HG03460 (cell line): ENCODE measurements around the gene PRR7.
"Not testable (repeated sequence)": the region's sequence is repeated elsewhere in the genome, so short reads cannot be mapped to it uniquely, and the experiment has no call there.

Experiments used
- ATAC-seq: cut with Tn5 transposase; IDR thresholded peaks from one replicate; pipeline ENCODE4 v1.9.1; 2021; ENCODE audit not compliant: unreplicated experiment

The PRR7 gene, protein sequence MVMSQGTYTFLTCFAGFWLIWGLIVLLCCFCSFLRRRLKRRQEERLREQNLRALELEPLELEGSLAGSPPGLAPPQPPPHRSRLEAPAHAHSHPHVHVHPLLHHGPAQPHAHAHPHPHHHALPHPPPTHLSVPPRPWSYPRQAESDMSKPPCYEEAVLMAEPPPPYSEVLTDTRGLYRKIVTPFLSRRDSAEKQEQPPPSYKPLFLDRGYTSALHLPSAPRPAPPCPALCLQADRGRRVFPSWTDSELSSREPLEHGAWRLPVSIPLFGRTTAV

DNA sequence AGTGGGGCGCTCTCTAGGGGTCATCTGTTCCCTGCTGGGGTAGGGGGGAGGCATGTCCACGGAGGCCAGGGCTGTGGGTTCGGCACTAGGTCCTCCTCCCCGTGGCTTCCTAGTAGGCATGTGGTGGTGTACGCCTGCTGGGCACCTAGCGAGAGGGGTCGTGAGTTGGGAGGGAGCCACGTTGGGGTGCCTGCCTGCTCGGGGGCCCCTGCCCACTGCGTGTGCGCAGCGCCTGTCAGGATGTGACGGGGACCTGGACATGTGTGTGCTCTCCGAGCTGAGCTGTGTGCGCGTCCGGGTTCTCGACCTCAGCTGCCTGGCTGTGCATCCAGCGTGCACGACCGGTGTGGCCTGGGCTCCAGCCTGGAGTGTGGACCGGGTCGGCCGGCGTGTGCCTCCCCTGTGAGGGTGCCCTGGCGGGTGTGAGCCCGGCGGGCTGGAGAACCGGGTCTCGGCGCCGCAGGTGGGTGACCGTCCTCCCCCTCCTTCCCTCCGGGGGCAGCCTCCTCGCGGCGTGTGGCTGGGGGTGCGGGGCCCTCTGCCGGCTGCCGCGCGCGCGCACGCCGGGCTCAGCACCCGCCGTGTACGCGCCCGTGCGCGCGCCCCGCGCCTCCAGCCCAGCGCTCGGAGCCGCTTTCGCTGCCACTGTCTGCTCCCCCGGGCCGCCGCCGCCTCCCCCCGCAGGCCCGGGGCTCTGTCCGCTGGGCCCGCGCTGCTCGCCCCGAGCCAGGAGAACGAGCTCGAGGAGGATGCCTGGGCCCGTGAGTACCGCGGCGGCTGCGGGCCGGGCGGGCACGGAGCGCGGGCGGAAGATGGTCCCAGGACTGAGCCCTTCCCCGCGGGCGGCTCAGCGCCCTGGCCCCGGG, at the start of gene PRR7:
Gene PRR7, plus strand, starts transcription at position 615 of the 866 bp plus-strand sequence. CDS start 8,254 bp downstream, outside the sequence.
- peak; percentile 48 for ATAC-seq

DNA sequence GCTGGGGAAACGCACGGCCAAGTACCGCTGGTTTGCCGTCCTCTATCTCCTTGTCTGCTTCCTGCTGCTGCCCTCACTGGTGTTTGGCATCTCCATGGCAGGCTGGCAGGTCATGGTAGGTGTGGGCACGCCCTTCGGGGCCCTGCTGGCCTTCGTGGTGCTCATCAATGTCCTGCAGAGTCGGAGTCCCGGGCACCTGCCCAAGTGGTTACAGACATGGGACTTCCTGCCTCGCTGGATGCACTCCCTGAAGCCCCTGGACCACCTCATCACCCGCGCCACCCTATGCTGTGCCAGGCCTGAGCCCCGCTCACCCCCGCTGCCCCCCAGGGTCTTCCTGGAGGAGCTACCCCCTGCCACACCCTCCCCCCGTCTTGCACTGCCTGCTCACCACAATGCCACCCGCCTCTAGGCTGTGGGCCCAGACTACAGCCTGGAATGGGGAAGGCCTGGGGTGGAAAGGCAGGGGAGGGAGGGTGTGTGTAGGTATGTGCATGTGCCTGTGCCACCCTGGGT, 48.7 kb upstream of the PRR7 start:
- no peak for ATAC-seq

DNA sequence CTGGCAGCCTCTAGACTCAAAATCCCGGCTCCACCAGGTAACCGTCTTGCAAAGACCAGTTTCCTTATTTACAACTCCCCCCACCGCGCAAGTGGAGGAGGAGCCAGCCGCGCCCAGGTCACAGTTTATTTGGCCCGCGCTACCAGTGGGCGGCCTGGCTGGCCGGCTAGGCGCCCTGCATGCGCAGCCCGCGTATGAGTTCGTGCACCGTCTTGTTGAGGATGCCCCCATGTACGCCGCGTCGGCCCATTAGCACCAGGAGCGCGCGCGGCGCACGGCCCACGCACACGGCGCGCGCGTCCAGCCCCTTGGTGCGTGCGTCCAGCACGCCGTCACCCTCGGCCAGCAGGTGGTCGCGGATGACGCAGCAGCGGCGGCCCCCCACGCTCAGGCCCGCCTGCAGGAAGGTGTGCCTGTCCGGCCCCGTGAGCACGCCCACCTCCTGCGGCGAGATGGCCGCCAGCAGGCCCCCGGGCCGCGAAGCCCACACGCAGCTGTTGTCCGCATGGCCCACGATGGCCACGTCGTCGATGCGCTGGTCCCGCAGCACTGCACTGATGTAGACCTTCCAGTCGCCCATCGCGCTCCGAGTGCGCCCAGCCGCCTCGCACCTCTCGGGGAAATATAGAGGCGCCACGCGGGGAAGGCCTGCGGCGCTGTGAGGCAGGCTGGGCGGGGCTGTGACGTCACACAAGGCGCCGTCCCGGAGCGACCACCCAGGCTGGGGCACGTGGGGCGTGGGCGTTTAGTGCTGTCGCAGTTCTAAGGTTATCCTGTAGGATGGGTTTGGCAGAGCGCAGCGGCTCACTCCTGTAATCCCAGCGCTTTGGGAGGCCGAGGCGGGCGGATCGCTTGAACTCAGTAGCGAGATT, 46.4 kb upstream of the PRR7 start, which contains the start of gene PFN3:
Gene PFN3, minus strand, starts transcription at position 665 of the 872 bp plus-strand sequence. Its CDS starts 85 bp downstream, at position 580.
- ATAC-seq = no peak

DNA sequence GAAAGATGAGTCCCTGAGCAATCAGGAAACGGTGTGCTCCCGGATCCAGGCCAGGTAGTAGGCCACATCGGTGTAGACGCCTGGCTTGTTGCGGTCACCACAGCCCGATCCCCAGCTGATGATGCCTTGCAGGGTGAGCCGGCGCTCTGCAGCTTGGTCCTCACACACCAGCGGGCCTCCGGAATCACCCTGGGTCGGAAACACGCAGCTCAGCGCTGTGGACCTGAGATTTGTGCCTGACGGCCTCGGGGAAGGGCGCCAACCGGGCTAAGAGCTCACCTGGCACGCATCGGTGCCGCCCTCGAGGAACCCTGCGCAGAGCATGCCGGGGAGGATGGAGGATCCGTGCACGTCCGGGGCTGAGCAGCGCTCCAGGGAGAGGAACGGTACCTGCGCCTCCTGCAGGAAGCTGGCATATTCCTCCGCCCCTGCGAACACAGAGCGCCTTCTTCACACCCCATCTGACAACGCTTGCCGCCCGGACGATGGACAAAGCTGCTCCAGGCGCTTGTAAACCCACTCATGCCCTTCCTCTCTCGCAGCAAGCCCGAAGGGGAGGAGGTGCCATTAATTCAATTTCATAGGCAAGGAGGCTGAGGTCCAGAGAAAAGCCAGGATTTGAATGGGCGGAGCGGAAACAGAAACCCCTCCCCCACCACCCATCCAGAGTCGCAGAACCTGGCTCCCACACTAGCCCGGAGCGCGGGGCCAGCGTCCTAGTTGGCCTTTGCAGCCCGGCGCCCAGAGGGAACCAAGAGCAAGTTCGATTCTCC, 44.2 kb upstream of the PRR7 start:
- no peak for ATAC-seq

DNA sequence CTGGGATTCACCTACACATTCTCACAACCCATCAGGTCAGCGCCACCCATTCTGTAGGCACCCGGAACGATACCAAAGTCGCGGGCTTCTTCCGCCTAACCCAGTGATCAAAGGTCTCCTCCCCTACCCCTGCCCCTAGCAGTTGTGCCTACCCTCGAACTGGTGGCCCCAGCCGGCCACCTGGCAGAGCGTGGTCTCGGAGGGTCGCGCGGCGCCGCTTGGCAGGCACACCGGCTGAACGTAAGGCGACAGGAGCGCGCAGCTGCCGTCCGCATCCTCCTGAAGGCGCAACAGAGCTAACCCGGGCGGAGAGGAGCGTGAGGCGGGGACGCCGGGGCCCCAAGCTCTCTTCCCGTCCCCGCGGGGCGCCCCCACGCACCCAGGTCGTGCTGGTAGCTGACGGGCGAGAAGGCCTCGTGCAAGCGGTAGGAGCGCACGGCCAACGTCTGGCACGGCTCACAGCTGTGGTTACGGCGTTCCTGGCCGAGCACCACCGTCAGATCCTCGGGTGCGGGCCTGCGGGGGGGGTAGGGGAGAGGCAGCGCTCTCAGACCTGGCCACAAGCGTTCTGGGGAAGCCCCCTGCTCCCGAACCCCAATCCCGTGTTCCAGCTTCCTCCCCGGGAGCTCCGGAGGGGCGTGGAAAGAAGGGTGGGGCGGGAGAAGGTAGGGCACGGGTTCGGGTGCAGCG, 43.4 kb upstream of the PRR7 start:
- peak; percentile 24 for ATAC-seq

DNA sequence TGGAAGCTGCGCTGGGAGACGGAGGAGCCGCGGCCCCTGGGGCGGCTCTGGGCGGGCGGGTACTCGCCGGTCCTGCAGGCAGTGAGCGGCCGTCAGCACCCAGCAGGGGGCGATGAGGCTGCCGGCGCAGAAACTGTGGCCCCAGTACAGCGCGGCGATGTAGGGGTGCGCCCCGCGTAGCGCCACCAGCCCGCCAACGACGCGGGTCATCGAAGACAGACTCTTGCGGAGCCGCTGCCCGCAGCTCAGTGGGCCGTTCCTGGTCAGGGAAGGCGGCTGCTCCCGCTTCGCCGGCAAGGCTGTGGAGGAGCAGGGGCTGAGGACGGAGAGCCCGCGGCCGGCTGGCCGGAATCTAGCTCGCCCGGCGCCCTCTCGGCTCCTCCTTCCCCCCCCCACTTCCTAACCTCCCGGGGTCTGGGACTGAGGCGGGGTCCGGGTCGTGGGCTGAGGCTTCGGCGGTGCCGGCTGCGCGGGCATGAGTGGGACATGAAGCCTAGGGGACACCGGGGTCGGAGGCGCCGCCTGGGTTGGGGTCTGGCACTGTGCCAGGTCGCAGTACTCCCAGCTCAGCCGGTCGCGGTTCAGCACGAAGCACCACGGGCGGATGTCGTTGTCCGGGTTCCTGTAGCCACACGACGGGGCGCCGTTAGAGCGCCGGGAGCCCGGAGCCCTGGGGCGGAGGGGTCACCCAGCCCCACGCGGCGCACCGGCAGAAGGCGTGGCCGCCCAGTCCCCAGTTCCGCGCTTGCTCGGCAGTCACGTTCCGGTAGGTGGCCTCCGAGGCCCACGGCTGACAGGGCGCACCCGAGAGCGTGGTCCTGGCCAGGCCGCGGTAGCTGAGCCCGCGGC, 42.6 kb upstream of the PRR7 start:
- peak; percentile 72 for ATAC-seq

DNA sequence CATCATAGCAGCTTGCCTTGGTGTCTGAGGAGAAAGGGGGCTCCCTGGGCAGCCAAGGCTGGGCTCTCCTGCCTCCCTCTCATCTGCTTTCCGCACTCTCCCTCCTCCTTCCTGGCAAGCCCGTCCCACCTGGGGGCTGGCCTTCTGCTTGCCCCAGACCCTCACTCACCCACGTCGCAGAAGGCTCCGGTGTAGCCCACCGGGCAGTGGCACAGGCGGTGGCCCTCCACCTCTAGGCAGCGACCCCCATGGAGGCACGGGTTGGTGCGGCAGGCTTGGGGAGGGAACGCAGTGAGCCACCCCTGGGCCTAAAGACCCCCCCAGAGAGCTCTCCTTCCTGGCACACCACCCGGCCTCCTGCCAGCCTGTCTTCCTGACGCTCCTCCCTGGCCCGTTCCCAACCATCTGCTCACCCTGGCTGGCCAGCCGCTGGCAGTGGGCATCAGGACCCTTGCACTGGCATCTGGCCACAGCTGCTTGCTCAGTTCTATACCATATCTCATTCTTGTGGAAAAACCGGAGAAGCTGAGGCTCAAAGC, 41.9 kb upstream of the PRR7 start:
- ATAC-seq = no peak

DNA sequence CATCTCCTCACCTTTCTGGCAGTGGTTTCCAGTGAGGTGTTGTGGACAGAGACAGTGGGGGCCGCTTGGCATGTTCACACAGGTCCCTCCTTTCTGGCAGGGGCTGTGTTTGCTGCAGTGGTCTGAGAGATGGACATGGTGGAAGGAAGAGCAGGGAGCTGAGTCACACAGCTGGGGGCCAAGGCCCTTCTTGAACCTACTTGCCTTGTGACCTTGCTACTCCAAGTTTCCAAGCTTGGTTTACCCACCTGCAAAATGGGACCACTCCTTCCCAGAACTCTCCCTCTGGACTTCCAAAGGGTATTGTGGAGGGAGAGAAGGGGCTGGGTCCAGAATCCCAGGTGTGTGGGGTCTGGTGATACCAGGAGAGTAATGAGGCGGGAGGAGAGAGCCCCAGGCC, 41.3 kb upstream of the PRR7 start:
- no peak for ATAC-seq

DNA sequence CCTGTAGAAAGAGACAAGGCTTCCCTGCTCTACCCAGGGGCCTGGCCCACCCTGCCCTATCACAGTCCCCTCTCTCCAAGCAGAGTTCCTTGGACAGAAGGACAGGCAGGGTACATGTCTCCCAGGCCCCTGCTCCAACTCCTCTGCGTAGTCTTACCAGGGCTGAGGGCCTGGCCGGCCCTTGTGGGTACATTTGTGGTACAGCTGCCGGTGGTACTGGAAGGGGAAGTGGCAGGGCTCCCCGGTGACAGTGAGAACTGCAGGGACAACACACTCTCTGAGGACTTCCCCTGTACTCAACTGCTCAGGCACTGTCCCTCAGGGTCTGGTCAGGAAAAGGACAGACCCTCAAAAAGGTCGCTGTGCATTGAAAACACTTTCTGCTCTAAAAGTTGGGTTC, 40.8 kb upstream of the PRR7 start:
- ATAC-seq = no peak

DNA sequence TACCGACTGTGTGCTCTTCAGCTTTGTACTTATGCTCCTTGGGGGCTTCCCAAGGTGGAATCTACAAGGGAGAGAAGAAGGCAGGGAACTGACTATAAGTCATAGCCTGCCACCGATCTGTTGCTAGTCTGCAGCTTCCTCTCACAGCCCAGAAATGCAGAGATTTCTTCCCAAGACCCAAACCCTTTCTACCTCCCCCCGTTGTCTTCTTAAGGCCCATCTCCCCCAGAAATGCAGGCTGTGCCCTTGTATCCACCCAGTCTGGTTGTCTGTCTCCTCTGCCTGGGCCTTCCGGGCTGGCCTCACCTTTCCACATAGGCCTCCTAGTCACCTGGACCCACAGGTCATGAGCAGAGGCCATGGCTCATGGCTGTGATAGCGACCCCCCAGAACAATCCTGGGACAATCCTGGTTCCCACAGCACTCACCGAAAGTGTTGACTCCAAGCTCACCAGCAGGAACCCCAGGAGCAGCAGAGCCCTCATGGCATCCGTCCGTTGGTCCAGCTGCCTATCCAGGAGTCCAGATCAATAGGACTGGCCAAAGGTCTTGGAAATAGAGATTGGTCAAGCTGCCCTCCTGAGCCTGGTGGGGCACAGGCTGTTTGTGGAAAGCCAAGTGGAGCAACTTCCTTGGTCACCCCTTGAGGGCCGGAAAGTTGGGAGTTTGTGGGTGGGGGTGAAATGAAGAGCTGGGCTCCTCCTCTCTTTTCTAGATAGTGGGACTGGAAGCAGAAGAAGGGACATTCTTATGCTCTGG, 37.4 kb upstream of the PRR7 start, which contains the start of gene F12:
Gene F12, minus strand, starts transcription at position 522 of the 759 bp plus-strand sequence. Its CDS starts 37 bp downstream, at position 485.
- no peak for ATAC-seq

DNA sequence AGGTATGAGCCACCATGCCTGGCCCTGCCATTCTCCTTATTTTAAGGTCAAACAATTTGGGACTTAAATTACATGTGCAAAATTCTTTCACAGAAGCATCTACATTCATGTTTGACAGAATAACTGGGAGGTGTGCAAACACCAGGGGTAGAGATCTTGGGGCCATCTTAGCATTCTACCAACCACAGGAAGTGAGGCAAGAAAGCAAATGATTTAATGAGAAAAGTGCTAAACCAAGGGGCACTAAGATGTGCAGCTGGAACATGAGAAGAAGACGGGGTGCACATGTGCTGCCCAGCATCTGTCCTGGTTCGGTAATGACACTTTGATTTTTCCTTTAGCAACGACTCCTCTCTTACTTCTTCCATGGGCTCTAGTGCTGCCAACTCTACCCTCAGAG, 36.0 kb upstream of the PRR7 start:
- no peak for ATAC-seq

DNA sequence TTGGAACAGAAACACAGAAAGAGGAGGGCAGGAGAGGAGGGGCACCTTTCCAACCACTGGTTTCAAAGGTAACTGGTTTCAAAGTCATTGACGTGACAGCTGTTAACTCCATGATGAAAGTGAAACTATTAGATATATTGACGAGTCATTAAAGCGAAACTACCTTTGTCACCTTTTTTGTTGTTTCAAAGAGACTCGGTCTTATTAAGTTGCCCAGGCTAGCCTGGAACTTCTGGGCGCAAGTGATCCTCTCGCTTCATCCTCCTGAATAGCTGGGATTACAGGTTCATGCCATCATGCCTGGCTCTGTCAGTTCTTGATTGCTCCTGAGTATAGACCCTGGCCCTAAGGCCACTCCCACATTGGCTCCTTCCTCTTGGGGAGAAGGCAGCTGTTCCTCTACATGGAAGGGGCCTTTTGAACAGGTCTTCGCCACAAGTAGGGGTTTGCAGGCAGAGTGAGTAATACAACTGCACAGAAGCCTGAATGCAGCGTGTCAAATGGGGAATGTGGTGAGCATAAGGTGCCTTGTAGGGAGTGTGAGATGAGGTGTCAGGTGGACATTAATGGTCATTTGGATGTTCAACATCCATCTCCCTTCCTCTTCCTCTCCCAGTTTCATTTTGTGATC, 33.9 kb upstream of the PRR7 start:
- peak; percentile 62 for ATAC-seq

DNA sequence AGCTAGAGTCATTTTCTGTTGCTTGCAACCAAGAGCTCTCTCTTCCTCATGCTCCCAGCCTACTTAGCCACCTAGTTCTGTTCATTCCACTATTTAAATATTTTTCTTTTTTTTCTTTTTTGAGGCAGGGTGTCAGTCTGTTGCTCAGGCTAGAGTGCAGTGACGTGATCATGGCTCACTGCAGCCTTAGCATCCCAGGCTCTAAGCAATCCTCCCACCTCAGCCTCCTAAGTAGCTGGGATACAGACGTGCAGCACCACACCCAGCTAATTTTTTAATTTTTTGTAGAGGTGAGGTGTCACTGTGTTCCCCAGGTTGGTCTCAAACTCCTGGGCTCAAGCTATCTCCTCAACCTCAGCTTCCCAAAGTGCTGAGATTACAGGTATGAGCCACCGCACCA, 32.1 kb upstream of the PRR7 start:
- ATAC-seq = no peak

DNA sequence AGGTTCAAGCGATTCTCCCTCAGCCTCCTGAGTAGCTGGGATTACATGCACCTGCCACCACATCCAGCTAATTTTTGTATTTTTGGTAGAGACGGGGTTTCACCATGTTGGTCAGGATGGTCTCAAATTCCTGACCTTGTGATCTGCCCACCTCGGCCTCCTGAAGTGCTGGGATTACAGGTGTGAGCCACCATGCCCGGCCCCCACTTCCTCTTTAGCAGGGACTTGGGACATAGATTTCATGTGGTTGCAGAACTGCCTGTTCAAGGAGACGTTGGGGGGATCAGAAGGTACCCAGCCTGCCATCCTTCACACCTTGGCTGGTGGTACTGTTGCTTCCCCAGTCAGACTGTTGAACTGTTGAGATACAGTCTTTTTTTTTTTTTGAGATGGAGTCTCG, 29.5 kb upstream of the PRR7 start:
- not testable (repeated sequence) for ATAC-seq

DNA sequence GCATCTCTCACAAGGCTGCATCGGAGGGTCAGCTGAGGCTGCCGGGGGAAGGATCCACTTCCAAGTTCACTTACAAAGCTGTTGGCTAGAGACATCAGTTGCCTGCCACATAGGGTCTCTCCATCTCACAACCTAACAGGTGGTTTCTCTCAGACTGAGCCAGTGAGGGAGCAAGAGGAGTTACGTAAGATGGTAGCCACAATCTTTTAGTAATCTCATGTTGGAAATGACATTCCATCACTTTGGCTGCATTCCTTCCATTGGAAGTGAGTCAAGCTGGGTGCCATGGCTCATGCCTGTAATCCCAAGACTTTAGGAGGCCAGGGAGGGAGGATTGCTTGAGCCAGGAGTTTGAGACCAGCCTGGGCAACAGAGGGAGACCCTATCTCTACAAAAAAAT, 27.6 kb upstream of the PRR7 start:
- no peak for ATAC-seq

DNA sequence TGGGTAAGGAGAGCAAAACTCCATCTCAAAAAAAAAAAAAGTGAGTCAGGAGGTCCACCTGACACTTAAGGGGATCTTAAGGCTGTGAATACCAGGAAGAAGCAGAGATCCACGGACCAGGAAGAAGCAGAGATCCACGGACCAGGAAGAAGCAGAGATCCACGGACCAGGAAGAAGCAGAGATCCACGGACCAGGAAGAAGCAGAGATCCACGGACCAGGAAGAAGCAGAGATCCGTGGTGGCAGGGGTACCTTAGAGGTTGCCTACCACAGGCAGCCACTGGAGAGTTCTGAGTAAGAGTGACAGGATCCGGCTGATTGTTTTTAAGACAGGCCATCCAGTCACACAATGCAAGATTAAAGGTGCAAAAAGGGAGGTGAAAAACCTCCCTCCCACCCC, 26.1 kb upstream of the PRR7 start:
- not testable (repeated sequence) for ATAC-seq
